ENCODE results near the gene LRRK1.

DNA sequence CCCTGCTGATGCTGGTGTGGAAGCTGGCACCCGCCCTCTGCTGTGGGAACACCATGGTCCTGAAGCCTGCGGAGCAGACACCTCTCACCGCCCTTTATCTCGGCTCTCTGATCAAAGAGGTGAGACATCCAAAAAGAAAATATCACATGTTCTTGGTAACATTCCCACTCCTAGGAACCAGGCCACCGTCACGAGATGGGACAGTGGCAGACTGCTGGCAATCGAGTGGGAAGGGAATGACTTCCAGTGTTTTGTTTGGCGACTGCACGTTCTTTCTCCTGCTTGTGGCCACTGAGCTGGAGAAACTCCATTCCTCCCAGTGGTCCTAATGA is 25.2 kb upstream of the LRRK1 start:
- no peak for TF ChIP-seq POLR2A (IDR thresholded peaks at IDR 0.05)
- TF ChIP-seq, protein P1, sequence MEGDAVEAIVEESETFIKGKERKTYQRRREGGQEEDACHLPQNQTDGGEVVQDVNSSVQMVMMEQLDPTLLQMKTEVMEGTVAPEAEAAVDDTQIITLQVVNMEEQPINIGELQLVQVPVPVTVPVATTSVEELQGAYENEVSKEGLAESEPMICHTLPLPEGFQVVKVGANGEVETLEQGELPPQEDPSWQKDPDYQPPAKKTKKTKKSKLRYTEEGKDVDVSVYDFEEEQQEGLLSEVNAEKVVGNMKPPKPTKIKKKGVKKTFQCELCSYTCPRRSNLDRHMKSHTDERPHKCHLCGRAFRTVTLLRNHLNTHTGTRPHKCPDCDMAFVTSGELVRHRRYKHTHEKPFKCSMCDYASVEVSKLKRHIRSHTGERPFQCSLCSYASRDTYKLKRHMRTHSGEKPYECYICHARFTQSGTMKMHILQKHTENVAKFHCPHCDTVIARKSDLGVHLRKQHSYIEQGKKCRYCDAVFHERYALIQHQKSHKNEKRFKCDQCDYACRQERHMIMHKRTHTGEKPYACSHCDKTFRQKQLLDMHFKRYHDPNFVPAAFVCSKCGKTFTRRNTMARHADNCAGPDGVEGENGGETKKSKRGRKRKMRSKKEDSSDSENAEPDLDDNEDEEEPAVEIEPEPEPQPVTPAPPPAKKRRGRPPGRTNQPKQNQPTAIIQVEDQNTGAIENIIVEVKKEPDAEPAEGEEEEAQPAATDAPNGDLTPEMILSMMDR (IDR thresholded peaks at IDR 0.05) = no peak

Data from thyroid gland (tissue), 4 donors.